Tibial artery (tissue), 4 donors: ENCODE measurements around the gene ACOT11.

Source experiments
- DNase-seq, 2 donors: peaks; one replicate each; pipeline ENCODE4 v3.0.0-alpha.2; 2019
- H3K27ac ChIP-seq, 2 donors: fragments of 200-600 bp; sonication (generic) in 1 of 2; 1 replicate in 1 of 2; 2 replicates in 1 of 2; pipeline ENCODE4 v1.5.1; 2018 to 2019; ENCODE audit warnings: mild to moderate bottlenecking in 1 of 2
- H3K27me3 ChIP-seq, 2 donors: fragments of 200-600 bp; sonication (generic) in 1 of 2; one replicate each; pipeline versions ENCODE4 v1.5.1 to v1.6.0; 2016 to 2019
- H3K36me3 ChIP-seq, 3 donors: fragments of 200-600 bp; sonication (generic) in 2 of 3; one replicate each; pipeline ENCODE4 v1.5.1; 2016 to 2019; ENCODE audit warnings: mild to moderate bottlenecking in 2 of 3
- H3K4me1 ChIP-seq, 4 donors: fragments of 200-600 bp; sonication (generic) in 2 of 4; 1 replicate in 3 of 4; 2 replicates in 1 of 4; pipeline ENCODE4 v1.5.1; 2016 to 2019
- H3K4me3 ChIP-seq, 2 donors: fragments of 200-600 bp; sonication (generic) in 1 of 2; 1 replicate in 1 of 2; 2 replicates in 1 of 2; pipeline ENCODE4 v1.5.1; 2018 to 2019; ENCODE audit warnings: mild to moderate bottlenecking in 2 of 2
- H3K9me3 ChIP-seq, 3 donors: fragments of 200-600 bp; sonication (generic) in 1 of 3; one replicate each; pipeline ENCODE4 v1.5.1; 2016 to 2019
- intact Hi-C: fragments of 100-400 bp; cut with DNase I; formaldehyde crosslinking; loops from one replicate; pipeline ENCODE4 v1.15.0; 2023; ENCODE audit warnings: low total_unique reads
- TF ChIP-seq, protein P1 (sequence below), 2 experiments: fragments of 200-600 bp in 1 of 2; fragments of 450-650 bp in 1 of 2; IDR thresholded peaks; one replicate each; pipeline ENCODE4 v1.5.1; 2017 to 2019; ENCODE audit warnings: antibody characterized with exemption in 2 of 2, mild to moderate bottlenecking in 1 of 2, moderate library complexity in 1 of 2

ACOT11 gene

DNA sequence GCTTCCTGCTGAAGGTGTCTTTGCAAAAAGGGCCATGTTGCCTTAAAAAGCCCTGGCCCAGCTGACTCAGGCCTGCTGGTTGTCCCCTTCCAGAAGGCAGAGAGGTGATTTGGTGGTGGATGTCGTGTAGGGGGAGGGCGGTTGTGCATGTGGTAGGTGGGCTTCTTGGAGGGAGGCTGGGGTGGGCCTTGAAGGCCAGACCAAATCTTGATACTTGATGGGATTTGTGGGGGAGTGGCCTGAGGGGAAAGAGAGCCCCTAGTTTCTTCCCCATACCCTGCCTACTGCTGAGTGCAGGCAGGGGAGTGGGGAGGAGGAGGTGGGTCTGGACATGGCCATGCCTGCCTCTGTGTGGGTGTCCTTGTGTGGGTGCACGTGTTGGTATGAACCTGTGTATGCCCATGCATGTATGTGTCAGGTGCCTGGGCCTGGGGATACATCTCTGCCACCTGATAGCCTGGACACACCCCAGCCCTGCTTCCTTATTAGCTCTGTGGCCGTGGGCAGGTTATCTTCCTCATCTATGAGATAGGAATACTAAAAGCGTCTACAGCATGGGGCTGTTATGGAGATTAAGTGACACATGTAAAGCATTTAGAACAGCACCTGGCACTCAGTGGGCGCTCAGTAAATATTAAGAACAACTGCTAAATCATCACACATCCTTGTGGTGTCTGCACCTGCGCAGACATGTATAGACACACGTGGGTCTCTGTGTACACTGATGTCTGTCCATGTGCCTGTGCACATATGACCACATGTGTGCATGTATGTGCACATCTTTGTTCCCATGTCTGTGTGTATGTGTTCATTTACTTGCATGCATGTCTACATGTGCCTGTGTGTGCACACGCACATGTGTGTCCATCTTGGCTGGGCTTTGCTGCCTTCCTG is 58.3 kb downstream of the ACOT11 start:
- DNase-seq = no peak

GRCh38 chr1:54606990-54607325 is 58.9 kb downstream of the ACOT11 start:
- Histone ChIP-seq H3K27ac (no peak overlapping the region), H3K4me1 (peaks cover 0 to 11% (median 5%) of the 10 kb centered on the region in 4 donors), H3K4me3 (no peak overlapping the region), H3K9me3 (no peaks in the 10 kb centered on the region), H3K27me3 (no peaks in the 10 kb centered on the region), H3K36me3 (peaks cover 15 to 74% (median 34%) of the 10 kb centered on the region in 3 donors)
- intact Hi-C loops = no loop called here
- TF ChIP-seq, protein P1, sequence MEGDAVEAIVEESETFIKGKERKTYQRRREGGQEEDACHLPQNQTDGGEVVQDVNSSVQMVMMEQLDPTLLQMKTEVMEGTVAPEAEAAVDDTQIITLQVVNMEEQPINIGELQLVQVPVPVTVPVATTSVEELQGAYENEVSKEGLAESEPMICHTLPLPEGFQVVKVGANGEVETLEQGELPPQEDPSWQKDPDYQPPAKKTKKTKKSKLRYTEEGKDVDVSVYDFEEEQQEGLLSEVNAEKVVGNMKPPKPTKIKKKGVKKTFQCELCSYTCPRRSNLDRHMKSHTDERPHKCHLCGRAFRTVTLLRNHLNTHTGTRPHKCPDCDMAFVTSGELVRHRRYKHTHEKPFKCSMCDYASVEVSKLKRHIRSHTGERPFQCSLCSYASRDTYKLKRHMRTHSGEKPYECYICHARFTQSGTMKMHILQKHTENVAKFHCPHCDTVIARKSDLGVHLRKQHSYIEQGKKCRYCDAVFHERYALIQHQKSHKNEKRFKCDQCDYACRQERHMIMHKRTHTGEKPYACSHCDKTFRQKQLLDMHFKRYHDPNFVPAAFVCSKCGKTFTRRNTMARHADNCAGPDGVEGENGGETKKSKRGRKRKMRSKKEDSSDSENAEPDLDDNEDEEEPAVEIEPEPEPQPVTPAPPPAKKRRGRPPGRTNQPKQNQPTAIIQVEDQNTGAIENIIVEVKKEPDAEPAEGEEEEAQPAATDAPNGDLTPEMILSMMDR (IDR thresholded peaks at IDR 0.05) = no peak
- DNase-seq = no peak

More for the DNA sequence above, 58.3 kb downstream of the ACOT11 start:
- Histone ChIP-seq H3K27me3 (no peaks in the 10 kb centered on the region), H3K36me3 (peaks cover 20 to 80% (median 40%) of the 10 kb centered on the region in 3 donors), H3K27ac (no peak overlapping the region), H3K4me1 (peaks cover 0 to 11% (median 5%) of the 10 kb centered on the region in 4 donors), H3K9me3 (no peaks in the 10 kb centered on the region), H3K4me3 (no peak overlapping the region)
- intact Hi-C loops = no loop called here
- TF ChIP-seq, protein P1 (IDR thresholded peaks at IDR 0.05) = no peak

DNA sequence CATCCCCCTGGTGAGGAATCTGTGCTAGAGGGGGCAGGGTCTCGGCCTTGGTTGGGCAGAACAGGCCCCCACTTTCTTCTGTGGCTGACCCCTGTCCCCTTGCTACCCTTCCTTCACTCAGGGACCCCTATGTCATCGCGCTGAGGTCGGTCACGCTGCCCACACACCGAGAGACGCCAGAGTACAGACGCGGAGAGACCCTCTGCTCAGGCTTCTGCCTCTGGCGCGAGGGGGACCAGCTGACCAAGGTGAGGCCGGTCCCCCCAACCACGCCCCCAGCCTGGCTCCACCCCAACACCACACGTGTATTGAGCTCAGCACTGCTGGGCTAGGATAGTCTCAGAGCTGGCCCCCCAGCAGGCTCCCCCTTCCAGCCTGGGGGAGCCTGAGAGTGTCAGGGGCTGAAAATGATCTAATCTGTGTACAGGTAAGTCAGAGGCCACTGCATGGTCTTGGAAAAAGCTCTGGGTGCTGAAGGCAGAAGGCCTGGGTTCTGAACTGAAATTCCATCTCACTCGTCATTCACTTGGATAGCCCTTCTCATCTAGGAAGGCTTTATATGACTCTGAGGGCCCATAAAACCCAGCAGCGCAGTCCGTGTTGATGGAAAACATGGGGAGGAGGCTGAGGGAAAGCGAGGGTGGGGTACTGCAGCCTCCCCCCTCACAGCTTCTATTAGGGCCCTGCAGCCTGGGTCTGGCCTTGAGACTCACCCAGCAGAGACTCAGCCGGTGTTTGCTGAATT is 60.0 kb downstream of the ACOT11 start:
- TF ChIP-seq, protein P1 (IDR thresholded peaks at IDR 0.05) = no peak
- intact Hi-C loops = no loop called here
- peaks cover 0 to 11% (median 5%) of the 10 kb centered on the region in 4 donors for H3K4me1 ChIP-seq
- no peaks in the 10 kb centered on the region for H3K9me3 ChIP-seq
- no peak overlapping the region for H3K4me3 ChIP-seq
- H3K36me3 ChIP-seq = peaks cover 15 to 68% (median 34%) of the 10 kb centered on the region in 3 donors
- no peak for DNase-seq
- no peaks in the 10 kb centered on the region for H3K27me3 ChIP-seq
- no peak overlapping the region for H3K27ac ChIP-seq

GRCh38 chr1:54608566-54609230 is 60.7 kb downstream of the ACOT11 start:
- intact Hi-C loops = no loop called here
- TF ChIP-seq, protein P1 (IDR thresholded peaks at IDR 0.05) = no peak

GRCh38 chr1:54609301-54609921 is 61.4 kb downstream of the ACOT11 start:
- DNase-seq = no peak
- no peak overlapping the region for H3K4me3 ChIP-seq
- H3K27ac ChIP-seq = no peak overlapping the region
- intact Hi-C loops = no loop called here
- H3K9me3 ChIP-seq = no peaks in the 10 kb centered on the region
- TF ChIP-seq, protein P1 (IDR thresholded peaks at IDR 0.05) = no peak
- H3K27me3 ChIP-seq = no peaks in the 10 kb centered on the region
- H3K36me3 ChIP-seq = peaks cover 15 to 57% (median 32%) of the 10 kb centered on the region in 3 donors
- H3K4me1 ChIP-seq = peaks cover 0 to 18% (median 7%) of the 10 kb centered on the region in 4 donors

More at GRCh38 chr1:54608566-54609230, 60.7 kb downstream of the ACOT11 start:
- no peaks in the 10 kb centered on the region for H3K27me3 ChIP-seq
- no peak for DNase-seq
- peaks cover 0 to 12% (median 7%) of the 10 kb centered on the region in 4 donors for H3K4me1 ChIP-seq
- H3K4me3 ChIP-seq = no peak overlapping the region
- H3K36me3 ChIP-seq = peaks cover 15 to 64% (median 34%) of the 10 kb centered on the region in 3 donors
- no peak overlapping the region for H3K27ac ChIP-seq
- H3K9me3 ChIP-seq = no peaks in the 10 kb centered on the region
